ENCODE results near the gene ADPRH. TPM values are rescaled to one million over a fixed set of nuclear protein-coding genes. Genes with fewer than 3 reads are reported as not detected.
A peak's percentile ranks its signal among the peaks of the same experiment; 100 is the strongest.

The ADPRH gene
- 1 to 10 TPM; 1.8 to 2.4 (median 2.3) TPM for total RNA-seq

- Histone ChIP-seq H3K27me3 (no peaks in the 10 kb centered on the region), H3K9me3 (no peaks in the 10 kb centered on the region), H3K27ac (peak within 1 kb of the TSS; percentile 85 to 89 (median 88)), H3K36me3 (no peaks in the 10 kb centered on the region), H3K4me1 (peaks cover 0 to 13% (median 8%) of the 10 kb centered on the region in 4 donors), H3K4me3 (peak within 1 kb of the TSS; percentile 49 to 62 (median 52))
- in situ Hi-C loops (cut with MboI; ENCODE audit: low pct_ligation_motif_present in 1 of 4, low pct_unique_long_range_greater_than_20kb in 1 of 4, low sequenced_read_pairs in 3 of 4) (no loop called here), intact Hi-C loops (cut with DNase I; ENCODE audit: low total_unique reads) (no loop called here)
- 0 to 1% methylated on average over 3 to 51 of the region's 68 CpGs for WGBS, 2 donors (ENCODE audit: low coverage in 1 of 2)
- peak; percentile 86 for DNase-seq
- no peak for TF ChIP-seq CTCF (IDR thresholded peaks at IDR 0.05)
- peak; percentile 34 for TF ChIP-seq POLR2A (IDR thresholded peaks at IDR 0.05)
- peak in 2 of 3 donors; percentile 25 to 38 for TF ChIP-seq POLR2AphosphoS5 (IDR thresholded peaks at IDR 0.05)
- no peak for TF ChIP-seq EP300 (IDR thresholded peaks at IDR 0.05; ENCODE audit: low read depth)
These were observed at the start of gene ADPRH for GRCh38 chr3:119579366-119580066. TSS of gene ADPRH (plus strand) at chr3:119579492. CDS start at chr3:119582170, 2,678 bp downstream.

GRCh38 chr3:119529883-119530282, 49.4 kb upstream of the ADPRH start:
- no peak overlapping the region for H3K4me3 ChIP-seq
- intact Hi-C loops (cut with DNase I; ENCODE audit: low total_unique reads) (no loop called here), in situ Hi-C loops (cut with MboI; ENCODE audit: low pct_ligation_motif_present in 1 of 4, low pct_unique_long_range_greater_than_20kb in 1 of 4, low sequenced_read_pairs in 3 of 4) (no loop called here)
- H3K9me3 ChIP-seq = no peaks in the 10 kb centered on the region
- DNase-seq = no peak
- no peak overlapping the region for H3K27ac ChIP-seq
- H3K27me3 ChIP-seq = no peaks in the 10 kb centered on the region
- H3K4me1 ChIP-seq = no peaks in the 10 kb centered on the region
- no peaks in the 10 kb centered on the region for H3K36me3 ChIP-seq
- TF ChIP-seq POLR2A (IDR thresholded peaks at IDR 0.05) = no peak
- TF ChIP-seq EP300 (IDR thresholded peaks at IDR 0.05; ENCODE audit: low read depth) = no peak

- in situ Hi-C loops (cut with MboI; ENCODE audit: low pct_ligation_motif_present in 1 of 4, low pct_unique_long_range_greater_than_20kb in 1 of 4, low sequenced_read_pairs in 3 of 4) (no loop called here), intact Hi-C loops (cut with DNase I; ENCODE audit: low total_unique reads) (no loop called here)
- H3K9me3 ChIP-seq = no peaks in the 10 kb centered on the region
- H3K36me3 ChIP-seq = no peaks in the 10 kb centered on the region
- no peak overlapping the region for H3K27ac ChIP-seq
- 50 to 86% methylated on average over 1 to 2 of the region's 2 CpGs for WGBS, 2 donors (ENCODE audit: low coverage in 1 of 2)
- no peak overlapping the region for H3K4me3 ChIP-seq
- TF ChIP-seq CTCF (IDR thresholded peaks at IDR 0.05) = no peak
- no peak for TF ChIP-seq POLR2A (IDR thresholded peaks at IDR 0.05)
- TF ChIP-seq EP300 (IDR thresholded peaks at IDR 0.05; ENCODE audit: low read depth) = no peak
- no peak for TF ChIP-seq POLR2AphosphoS5 (IDR thresholded peaks at IDR 0.05)
- no peaks in the 10 kb centered on the region for H3K27me3 ChIP-seq
- no peaks in the 10 kb centered on the region for H3K4me1 ChIP-seq
- no peak for DNase-seq
These were observed 48.8 kb upstream of the ADPRH start for GRCh38 chr3:119530456-119530855.

GRCh38 chr3:119531151-119531550, 48.1 kb upstream of the ADPRH start:
- no peak for TF ChIP-seq EP300 (IDR thresholded peaks at IDR 0.05; ENCODE audit: low read depth)
- no peaks in the 10 kb centered on the region for H3K36me3 ChIP-seq
- no peak overlapping the region for H3K27ac ChIP-seq
- no peaks in the 10 kb centered on the region for H3K27me3 ChIP-seq
- intact Hi-C loops (cut with DNase I; ENCODE audit: low total_unique reads) (no loop called here), in situ Hi-C loops (cut with MboI; ENCODE audit: low pct_ligation_motif_present in 1 of 4, low pct_unique_long_range_greater_than_20kb in 1 of 4, low sequenced_read_pairs in 3 of 4) (no loop called here)
- H3K9me3 ChIP-seq = no peaks in the 10 kb centered on the region
- DNase-seq = no peak
- WGBS, 2 donors (ENCODE audit: low coverage in 1 of 2) = 87 to 93% methylated on average over 2 to 4 of the region's 4 CpGs
- no peaks in the 10 kb centered on the region for H3K4me1 ChIP-seq
- H3K4me3 ChIP-seq = no peak overlapping the region

GRCh38 chr3:119534296-119534695, 45.0 kb upstream of the ADPRH start:
- H3K9me3 ChIP-seq = no peaks in the 10 kb centered on the region
- in situ Hi-C loops (cut with MboI; ENCODE audit: low pct_ligation_motif_present in 1 of 4, low pct_unique_long_range_greater_than_20kb in 1 of 4, low sequenced_read_pairs in 3 of 4) = no loop called here
- no peak overlapping the region for H3K4me3 ChIP-seq
- no peak overlapping the region for H3K27ac ChIP-seq
- H3K27me3 ChIP-seq = no peaks in the 10 kb centered on the region
- no peaks in the 10 kb centered on the region for H3K4me1 ChIP-seq
- TF ChIP-seq EP300 (IDR thresholded peaks at IDR 0.05; ENCODE audit: low read depth) = no peak
- no peak for TF ChIP-seq CTCF (IDR thresholded peaks at IDR 0.05)
- no peak for TF ChIP-seq POLR2AphosphoS5 (IDR thresholded peaks at IDR 0.05)
- TF ChIP-seq POLR2A (IDR thresholded peaks at IDR 0.05) = no peak
- intact Hi-C loops (cut with DNase I; ENCODE audit: low total_unique reads) = no loop called here
- DNase-seq = no peak
- no peaks in the 10 kb centered on the region for H3K36me3 ChIP-seq
- 94% methylated on average over 1 of the region's 1 CpG; no CpG with 5 or more reads in 1 of the 2 donors for WGBS, 2 donors (ENCODE audit: low coverage in 1 of 2)
